H9 (cell line): ENCODE results near the gene MEG3. TPM values are rescaled to one million over a fixed set of nuclear protein-coding genes. Genes with fewer than 3 reads are reported as not detected.

ENCODE experiments used
- DNase-seq: peaks from one replicate; pipeline ENCODE4 v3.0.0-alpha.2; 2017
- H2AFZ ChIP-seq: one replicate; pipeline ENCODE4 v1.6.1; 2013; ENCODE audit warnings: mild to moderate bottlenecking, low read length, control low read depth, moderate library complexity
- H2AK5ac ChIP-seq: 2 replicates; pipeline ENCODE4 v1.6.1; 2013; ENCODE audit warnings: low read length, control low read depth, mixed read lengths; ENCODE audit not compliant: insufficient read length
- H2BK120ac ChIP-seq: one replicate; pipeline ENCODE4 v1.6.1; 2013; ENCODE audit warnings: low read depth, mild to moderate bottlenecking, low read length, control low read depth, inconsistent platforms; ENCODE audit not compliant: poor library complexity, severe bottlenecking
- H2BK12ac ChIP-seq: 2 replicates; pipeline ENCODE4 v1.6.1; 2013; ENCODE audit warnings: low read length, control low read depth, mixed read lengths, low read depth; ENCODE audit not compliant: insufficient read length
- H2BK15ac ChIP-seq: 2 replicates; pipeline ENCODE4 v1.6.1; 2013; ENCODE audit warnings: low read depth, low read length, control low read depth
- H2BK20ac ChIP-seq: one replicate; pipeline ENCODE4 v1.6.1; 2013; ENCODE audit warnings: low read depth, mild to moderate bottlenecking, low read length, control low read depth, inconsistent platforms; ENCODE audit not compliant: poor library complexity, severe bottlenecking
- H2BK5ac ChIP-seq: 2 replicates; pipeline ENCODE4 v1.6.1; 2013; ENCODE audit warnings: low read length, control low read depth, mixed read lengths; ENCODE audit not compliant: insufficient read length
- H3K14ac ChIP-seq: 2 replicates; pipeline ENCODE4 v1.6.1; 2013; ENCODE audit warnings: low read length, control low read depth; ENCODE audit not compliant: insufficient read depth
- H3K18ac ChIP-seq: 2 replicates; pipeline ENCODE4 v1.6.1; 2013; ENCODE audit warnings: low read depth, mild to moderate bottlenecking, mixed read lengths, low read length, control low read depth; ENCODE audit not compliant: insufficient read length
- H3K23ac ChIP-seq: 2 replicates; pipeline ENCODE4 v1.6.1; 2013; ENCODE audit warnings: low read length, control low read depth, mixed read lengths, low read depth; ENCODE audit not compliant: insufficient read length
- H3K23me2 ChIP-seq: 2 replicates; pipeline ENCODE4 v1.6.1; 2013; ENCODE audit warnings: low read depth, mild to moderate bottlenecking, mixed read lengths, low read length, control low read depth; ENCODE audit not compliant: insufficient read length, poor library complexity, severe bottlenecking
- H3K27ac ChIP-seq: 2 replicates; pipeline ENCODE4 v1.5.1; 2013; ENCODE audit warnings: low read length, control low read depth, mixed read lengths, low read depth; ENCODE audit not compliant: insufficient read length
- H3K27me3 ChIP-seq: 2 replicates; pipeline ENCODE4 v1.6.1; 2013; ENCODE audit warnings: low read length, control low read depth, inconsistent platforms; ENCODE audit not compliant: insufficient read depth
- H3K4ac ChIP-seq: 2 replicates; pipeline ENCODE4 v1.6.1; 2013; ENCODE audit warnings: low read depth, mild to moderate bottlenecking, control low read depth, inconsistent platforms, low read length, moderate library complexity
- H3K4me1 ChIP-seq: 2 replicates; pipeline ENCODE4 v1.6.1; 2013; ENCODE audit warnings: low read length, control low read depth, inconsistent platforms; ENCODE audit not compliant: insufficient read depth
- H3K4me2 ChIP-seq: 2 replicates; pipeline ENCODE4 v1.6.1; 2013; ENCODE audit warnings: low read length, control low read depth, mixed read lengths; ENCODE audit not compliant: insufficient read length, insufficient read depth
- H3K56ac ChIP-seq: 2 replicates; pipeline ENCODE4 v1.6.1; 2013; ENCODE audit warnings: low read depth, mild to moderate bottlenecking, mixed read lengths, low read length, control low read depth; ENCODE audit not compliant: insufficient read length
- H3K79me1 ChIP-seq: 2 replicates; pipeline ENCODE4 v1.6.1; 2013; ENCODE audit warnings: low read depth, mild to moderate bottlenecking, moderate library complexity, low read length, control low read depth, inconsistent platforms; ENCODE audit not compliant: insufficient read depth, poor library complexity, severe bottlenecking
- H3K79me2 ChIP-seq: 2 replicates; pipeline ENCODE4 v1.6.1; 2013; ENCODE audit warnings: low read length, control low read depth, inconsistent platforms; ENCODE audit not compliant: insufficient read depth
- H3K9ac ChIP-seq: 2 replicates; pipeline ENCODE4 v1.6.1; 2013; ENCODE audit warnings: low read length, control low read depth, mixed read lengths; ENCODE audit not compliant: insufficient read length; ENCODE audit errors: extremely low read depth
- H3K9me3 ChIP-seq: one replicate; pipeline ENCODE4 v1.6.1; 2013; ENCODE audit warnings: low read depth, low read length, inconsistent platforms; ENCODE audit not compliant: control insufficient read depth
- H3T11ph ChIP-seq: one replicate; pipeline ENCODE4 v1.6.1; 2013; ENCODE audit warnings: mild to moderate bottlenecking, low read length, control low read depth, inconsistent platforms
- H4K20me1 ChIP-seq: one replicate; pipeline ENCODE4 v1.6.1; 2013; ENCODE audit not compliant: control insufficient read depth, insufficient read length, insufficient read depth
- H4K5ac ChIP-seq: 2 replicates; pipeline ENCODE4 v1.6.1; 2013; ENCODE audit warnings: low read depth, mild to moderate bottlenecking, mixed read lengths, low read length, control low read depth; ENCODE audit not compliant: insufficient read length
- H4K8ac ChIP-seq: replicated peaks from 2 replicates; pipeline ENCODE4 v1.6.1; 2013; ENCODE audit warnings: low read length, control low read depth, mixed read lengths, low read depth; ENCODE audit not compliant: insufficient read length
- H4K91ac ChIP-seq: 2 replicates; pipeline ENCODE4 v1.6.1; 2013; ENCODE audit warnings: low read depth, mild to moderate bottlenecking, moderate library complexity, mixed read lengths, low read length, control low read depth; ENCODE audit not compliant: insufficient read length
- H3K27ac Mint-ChIP-seq, 3 experiments: 2 replicates in 2 of 3; 3 replicates in 1 of 3; pipeline ENCODE4 v1.8.0; 2020 to 2021; ENCODE audit warnings: mixed read lengths in 3 of 3, mild to moderate bottlenecking in 1 of 3, moderate library complexity in 1 of 3
- H3K27me3 Mint-ChIP-seq: 2 replicates; pipeline ENCODE4 v1.8.0; 2021; ENCODE audit warnings: low read depth, mild to moderate bottlenecking, moderate library complexity, mixed read lengths
- H3K36me3 Mint-ChIP-seq, 3 experiments: 2 replicates in 2 of 3; 3 replicates in 1 of 3; pipeline ENCODE4 v1.8.0; 2020 to 2021; ENCODE audit warnings: low read depth in 3 of 3, mixed read lengths in 3 of 3; ENCODE audit not compliant: insufficient read depth in 1 of 3
- H3K4me1 Mint-ChIP-seq, 2 experiments: 2 replicates each; pipeline ENCODE4 v1.8.0; 2020; ENCODE audit warnings: mixed read lengths in 2 of 2
- H3K4me3 Mint-ChIP-seq, 2 experiments: 2 replicates in 1 of 2; 3 replicates in 1 of 2; pipeline ENCODE4 v1.8.0; 2020 to 2021; ENCODE audit warnings: mild to moderate bottlenecking in 2 of 2, mixed read lengths in 2 of 2, moderate library complexity in 1 of 2
- H3K9me3 Mint-ChIP-seq, 2 experiments: 2 replicates in 1 of 2; 3 replicates in 1 of 2; pipeline ENCODE4 v1.8.0; 2020; ENCODE audit warnings: mild to moderate bottlenecking in 2 of 2, mixed read lengths in 2 of 2, moderate library complexity in 1 of 2
- WGBS: extraction: QIAGEN DNeasy Blood & Tissue Kit; methylation state at CpG from one replicate; pipeline ENCODE4 v1.1.7; 2013; ENCODE audit warnings: missing lambda C conversion rate, low lambda C conversion rate, mixed read lengths; ENCODE audit not compliant: insufficient read length; ENCODE audit errors: extremely low coverage; 5-methylcytosine and 5-hydroxymethylcytosine counted together
- total RNA-seq: library from RNA; stranded (reverse); gene quantifications from 2 replicates; pipeline ENCODE4 v1.2.1, GENCODE V29; 2021
- TF ChIP-seq, protein P1 (sequence below): fragments of 200-600 bp; sonication (generic); conservative IDR thresholded peaks from 3 replicates; pipeline ENCODE4 v1.8.0; 2021; ENCODE audit warnings: antibody characterized with exemption, mild to moderate bottlenecking

Gene MEG3
- total RNA-seq, 1 experiment from 2014 or later = 0.52 TPM

- Histone ChIP-seq H3K27me3 (no peaks in the 10 kb centered on the region), H2BK5ac (no peak overlapping the region), H3T11ph (no peak overlapping the region), H3K9me3 (no peaks in the 10 kb centered on the region), H3K79me2 (no peaks in the 10 kb centered on the region), H3K23ac (no peak overlapping the region), H3K4me2 (no peak overlapping the region), H3K18ac (no peak overlapping the region), H3K14ac (no peak overlapping the region), H4K8ac (no peak overlapping the region), H2AFZ (no peak overlapping the region), H4K5ac (no peak overlapping the region), H2BK12ac (no peak overlapping the region), H2BK15ac (no peak overlapping the region), H3K23me2 (no peaks in the 10 kb centered on the region), H3K9ac (no peak overlapping the region), H4K91ac (no peak overlapping the region), H3K4me1 (no peaks in the 10 kb centered on the region), H3K27ac (no peak overlapping the region), H2BK120ac (no peak overlapping the region), H2AK5ac (no peak overlapping the region), H3K79me1 (no peaks in the 10 kb centered on the region), H4K20me1 (no peaks in the 10 kb centered on the region), H3K56ac (no peak overlapping the region), H2BK20ac (no peak overlapping the region), H3K4ac (no peak overlapping the region)
- H3K36me3 Mint-ChIP-seq = no peaks in the 10 kb centered on the region; a peak in 1 of 7 replicates
- H3K4me3 Mint-ChIP-seq = no peak overlapping the region
- H3K4me1 Mint-ChIP-seq = no peaks in the 10 kb centered on the region
- DNase-seq = no peak
- H3K9me3 Mint-ChIP-seq = no peaks in the 10 kb centered on the region; a peak in 1 of 5 replicates
- TF ChIP-seq, protein P1, sequence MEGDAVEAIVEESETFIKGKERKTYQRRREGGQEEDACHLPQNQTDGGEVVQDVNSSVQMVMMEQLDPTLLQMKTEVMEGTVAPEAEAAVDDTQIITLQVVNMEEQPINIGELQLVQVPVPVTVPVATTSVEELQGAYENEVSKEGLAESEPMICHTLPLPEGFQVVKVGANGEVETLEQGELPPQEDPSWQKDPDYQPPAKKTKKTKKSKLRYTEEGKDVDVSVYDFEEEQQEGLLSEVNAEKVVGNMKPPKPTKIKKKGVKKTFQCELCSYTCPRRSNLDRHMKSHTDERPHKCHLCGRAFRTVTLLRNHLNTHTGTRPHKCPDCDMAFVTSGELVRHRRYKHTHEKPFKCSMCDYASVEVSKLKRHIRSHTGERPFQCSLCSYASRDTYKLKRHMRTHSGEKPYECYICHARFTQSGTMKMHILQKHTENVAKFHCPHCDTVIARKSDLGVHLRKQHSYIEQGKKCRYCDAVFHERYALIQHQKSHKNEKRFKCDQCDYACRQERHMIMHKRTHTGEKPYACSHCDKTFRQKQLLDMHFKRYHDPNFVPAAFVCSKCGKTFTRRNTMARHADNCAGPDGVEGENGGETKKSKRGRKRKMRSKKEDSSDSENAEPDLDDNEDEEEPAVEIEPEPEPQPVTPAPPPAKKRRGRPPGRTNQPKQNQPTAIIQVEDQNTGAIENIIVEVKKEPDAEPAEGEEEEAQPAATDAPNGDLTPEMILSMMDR = no peak
- no peak overlapping the region for H3K27ac Mint-ChIP-seq
- H3K27me3 Mint-ChIP-seq = peaks cover 16% of the 10 kb centered on the region
- WGBS = no CpG with 5 or more reads among the region's 22 CpGs
Observed at GRCh38 chr14:100865682-100866591, 40.0 kb downstream of the MEG3 start.
